ENCODE results near the gene PXDN. TPM values are rescaled to one million over a fixed set of nuclear protein-coding genes. Genes with fewer than 3 reads are reported as not detected.

Gene PXDN
- total and polyA plus RNA-seq, 5 donors from 2014 or later: 0.79 TPM; not detected in 4

DNA sequence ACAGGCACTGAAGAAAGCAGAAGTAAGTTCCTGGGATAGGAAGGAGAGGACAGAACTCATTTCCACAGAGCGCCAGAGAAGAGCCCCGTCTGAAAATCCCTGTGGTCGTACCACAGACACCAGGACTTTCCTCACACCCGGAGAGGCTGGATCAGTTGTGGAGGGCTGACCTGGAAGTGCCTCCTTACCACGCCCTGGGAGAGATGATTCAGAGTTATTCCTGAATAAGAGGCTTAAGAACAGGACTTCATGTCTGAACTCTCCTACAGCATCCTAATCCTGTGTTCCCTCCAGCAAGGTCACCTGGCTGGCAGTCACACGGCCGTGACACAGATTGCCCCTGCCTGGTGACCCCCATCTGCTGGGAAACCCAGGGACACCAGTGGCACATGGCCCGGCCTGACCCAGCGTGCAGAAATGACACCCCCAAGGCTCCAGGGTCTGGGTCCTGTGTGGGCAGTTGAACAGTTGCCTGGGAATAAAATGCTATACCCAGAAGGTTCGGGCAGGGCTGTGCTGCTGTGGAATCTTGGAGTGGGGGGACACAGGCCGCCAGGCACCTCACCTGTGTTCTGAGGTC, 105.9 kb downstream of the PXDN start:
- Mint-ChIP-seq H3K27ac (no peak overlapping the region), H3K9me3 (peaks cover 0 to 2% (median 0%) of the 10 kb centered on the region in 7 donors), H3K27me3 (no peaks in the 10 kb centered on the region), H3K4me1 (no peaks in the 10 kb centered on the region), H3K36me3 (no peaks in the 10 kb centered on the region), H3K4me3 (no peak overlapping the region)
- ATAC-seq (ENCODE audit: low read depth in 2 of 2) (no peak), DNase-seq (no peak)
- Histone ChIP-seq H3K4me3 (ENCODE audit: low read depth, low read length) (no peak overlapping the region), H3K27ac (ENCODE audit: insufficient read depth, low read length, poor library complexity, severe bottlenecking) (no peak overlapping the region), H3K36me3 (ENCODE audit: control insufficient read depth, insufficient read depth, low read length) (no peaks in the 10 kb centered on the region), H3K27me3 (ENCODE audit: control insufficient read depth, insufficient read depth, low read length) (no peaks in the 10 kb centered on the region), H3K9me3 (ENCODE audit: control insufficient read depth in 2 of 2, low read length in 2 of 2) (no peaks in the 10 kb centered on the region), H3K4me1 (ENCODE audit: control insufficient read depth, insufficient read depth, low read length, poor library complexity, severe bottlenecking) (no peaks in the 10 kb centered on the region)

DNA sequence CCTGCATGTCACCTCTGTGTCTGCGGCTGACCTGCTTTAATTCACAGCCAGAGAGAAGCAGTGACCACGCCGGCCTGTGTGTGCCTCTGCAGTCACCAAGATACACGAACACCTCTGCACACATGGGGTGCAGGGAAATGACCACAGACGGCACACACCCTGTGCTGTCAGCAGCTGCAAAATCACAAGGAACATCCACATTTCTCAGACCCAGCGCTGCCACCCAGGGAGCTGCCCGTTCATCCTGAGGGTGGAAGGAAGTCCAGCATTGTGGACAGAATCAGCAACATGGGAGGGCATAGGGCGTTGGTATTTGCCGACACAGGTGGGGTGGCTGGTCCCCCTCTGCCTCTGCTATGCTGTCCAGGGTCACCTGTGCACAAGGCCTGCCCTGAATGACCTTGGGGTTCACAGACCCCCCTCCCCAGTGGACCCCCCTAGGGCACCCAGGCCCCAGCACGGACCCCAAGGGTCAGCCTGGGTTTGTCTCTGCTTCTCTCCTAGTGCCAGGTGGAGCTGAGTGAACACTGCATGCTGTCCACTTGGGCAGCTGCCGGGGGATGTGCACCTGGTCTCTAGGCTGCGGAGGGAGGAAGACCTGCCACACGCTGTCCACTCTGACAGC, 107.4 kb downstream of the PXDN start:
- Mint-ChIP-seq H3K27me3 (no peaks in the 10 kb centered on the region), H3K4me3 (no peak overlapping the region), H3K36me3 (no peaks in the 10 kb centered on the region), H3K9me3 (peaks cover 0 to 2% (median 0%) of the 10 kb centered on the region in 7 donors), H3K4me1 (no peaks in the 10 kb centered on the region), H3K27ac (no peak overlapping the region)
- Histone ChIP-seq H3K4me1 (ENCODE audit: control insufficient read depth, insufficient read depth, low read length, poor library complexity, severe bottlenecking) (no peaks in the 10 kb centered on the region), H3K4me3 (ENCODE audit: low read depth, low read length) (no peak overlapping the region), H3K9me3 (ENCODE audit: control insufficient read depth in 2 of 2, low read length in 2 of 2) (no peaks in the 10 kb centered on the region), H3K27ac (ENCODE audit: insufficient read depth, low read length, poor library complexity, severe bottlenecking) (no peak overlapping the region), H3K36me3 (ENCODE audit: control insufficient read depth, insufficient read depth, low read length) (no peaks in the 10 kb centered on the region), H3K27me3 (ENCODE audit: control insufficient read depth, insufficient read depth, low read length) (no peaks in the 10 kb centered on the region)
- ATAC-seq (ENCODE audit: low read depth in 2 of 2) (no peak), DNase-seq (no peak)

DNA sequence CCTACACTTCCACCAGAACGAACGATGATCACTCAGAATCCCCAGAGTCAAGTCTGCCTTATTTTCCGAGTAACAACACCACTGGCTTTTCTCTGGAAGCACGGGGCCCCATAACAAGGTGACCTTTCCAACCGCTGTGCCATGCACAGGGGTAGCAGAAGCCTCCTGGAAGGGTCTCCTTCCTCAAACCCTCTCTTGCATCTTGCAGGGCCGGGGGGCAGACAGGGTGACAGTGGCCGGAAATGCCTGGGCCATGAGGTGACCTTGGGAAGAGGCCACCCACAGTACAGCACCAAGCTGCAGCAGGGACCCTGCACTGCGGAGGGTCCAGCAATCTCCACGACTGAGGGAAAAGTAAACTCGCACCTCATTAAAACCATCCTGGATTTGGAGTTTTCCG, 108.5 kb downstream of the PXDN start:
- Mint-ChIP-seq H3K4me3 (no peak overlapping the region), H3K36me3 (no peaks in the 10 kb centered on the region), H3K4me1 (no peaks in the 10 kb centered on the region), H3K9me3 (peaks cover 0 to 2% (median 0%) of the 10 kb centered on the region in 7 donors), H3K27ac (no peak overlapping the region), H3K27me3 (no peaks in the 10 kb centered on the region)
- ATAC-seq (ENCODE audit: low read depth in 2 of 2) (no peak), DNase-seq (no peak)
- Histone ChIP-seq H3K27ac (ENCODE audit: insufficient read depth, low read length, poor library complexity, severe bottlenecking) (no peak overlapping the region), H3K27me3 (ENCODE audit: control insufficient read depth, insufficient read depth, low read length) (no peaks in the 10 kb centered on the region), H3K36me3 (ENCODE audit: control insufficient read depth, insufficient read depth, low read length) (no peaks in the 10 kb centered on the region), H3K9me3 (ENCODE audit: control insufficient read depth in 2 of 2, low read length in 2 of 2) (no peaks in the 10 kb centered on the region), H3K4me1 (ENCODE audit: control insufficient read depth, insufficient read depth, low read length, poor library complexity, severe bottlenecking) (no peaks in the 10 kb centered on the region), H3K4me3 (ENCODE audit: low read depth, low read length) (no peak overlapping the region)

DNA sequence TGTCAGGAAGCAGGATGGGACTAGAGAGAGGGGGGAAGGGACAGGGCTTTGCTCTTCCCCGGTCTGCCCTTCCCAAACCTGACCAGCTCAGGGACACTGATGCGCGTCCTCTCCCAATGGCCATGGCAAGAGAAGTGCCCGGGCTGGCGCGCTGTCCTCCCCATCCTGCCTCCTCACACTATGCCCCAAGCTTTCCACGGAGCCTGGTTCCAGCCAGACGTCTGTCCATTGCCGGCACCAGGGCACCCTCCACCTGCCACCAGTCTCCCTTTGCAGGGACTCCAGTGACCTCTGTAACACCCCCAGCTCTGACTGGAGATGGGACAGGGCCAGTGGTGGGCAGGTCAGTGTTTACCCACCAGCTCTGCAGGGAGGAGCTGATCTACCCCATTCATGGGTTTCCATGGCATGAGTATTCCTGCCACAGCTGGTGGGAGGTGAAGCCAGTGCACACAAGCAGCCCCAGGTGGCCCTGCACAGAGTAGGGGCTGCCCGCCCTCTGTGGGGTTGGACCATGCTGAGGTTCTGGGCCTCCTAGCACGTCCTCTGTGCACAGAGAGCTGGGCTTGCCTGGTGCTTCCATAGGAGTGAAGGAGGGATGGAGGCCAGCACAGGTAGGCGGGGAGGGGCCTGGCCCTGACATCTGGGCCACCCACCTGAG, 109.5 kb downstream of the PXDN start:
- Mint-ChIP-seq H3K4me1 (no peaks in the 10 kb centered on the region), H3K36me3 (no peaks in the 10 kb centered on the region), H3K27me3 (no peaks in the 10 kb centered on the region), H3K9me3 (peaks cover 0 to 2% (median 0%) of the 10 kb centered on the region in 7 donors), H3K27ac (no peak overlapping the region), H3K4me3 (no peak overlapping the region)
- Histone ChIP-seq H3K27ac (ENCODE audit: insufficient read depth, low read length, poor library complexity, severe bottlenecking) (no peak overlapping the region), H3K4me1 (ENCODE audit: control insufficient read depth, insufficient read depth, low read length, poor library complexity, severe bottlenecking) (no peaks in the 10 kb centered on the region), H3K9me3 (ENCODE audit: control insufficient read depth in 2 of 2, low read length in 2 of 2) (no peaks in the 10 kb centered on the region), H3K4me3 (ENCODE audit: low read depth, low read length) (no peak overlapping the region), H3K27me3 (ENCODE audit: control insufficient read depth, insufficient read depth, low read length) (no peaks in the 10 kb centered on the region), H3K36me3 (ENCODE audit: control insufficient read depth, insufficient read depth, low read length) (no peaks in the 10 kb centered on the region)
- no peak for DNase-seq
- no peak for ATAC-seq (ENCODE audit: low read depth in 2 of 2)

DNA sequence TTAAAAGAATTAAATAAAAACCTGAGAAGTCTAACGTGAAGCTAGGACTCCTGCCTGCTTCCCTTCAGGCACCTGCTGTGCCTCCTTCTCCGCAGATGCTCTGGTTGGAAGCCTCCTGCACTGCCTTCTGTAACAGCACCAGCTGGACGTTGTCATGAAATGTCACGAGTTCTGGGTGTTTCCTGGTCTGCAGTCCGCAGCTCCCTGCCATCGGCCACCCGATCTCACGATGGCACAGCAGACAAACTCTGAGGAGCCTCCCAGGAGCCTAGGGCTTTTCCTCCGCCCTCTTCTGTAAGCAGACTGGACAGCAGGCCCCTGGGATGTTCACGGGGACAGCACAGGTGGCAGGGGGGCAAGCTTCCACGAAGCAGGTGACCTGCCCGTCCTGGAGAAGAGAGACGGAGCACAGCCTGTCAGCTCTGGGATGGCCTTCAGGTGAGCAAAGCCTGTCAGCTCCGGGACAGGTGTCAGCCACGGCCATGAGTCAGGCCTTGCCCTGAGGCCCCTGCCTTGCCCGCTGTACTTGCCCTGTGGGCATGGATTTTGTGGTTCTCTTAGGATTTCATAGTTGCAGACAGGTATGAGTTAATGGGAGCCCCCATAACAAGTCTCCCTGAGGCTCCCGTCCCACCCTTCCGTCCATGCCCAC, 110.3 kb downstream of the PXDN start:
- no peak overlapping the region for H3K4me3 Mint-ChIP-seq
- no peak overlapping the region for H3K4me3 ChIP-seq (ENCODE audit: low read depth, low read length)
- no peaks in the 10 kb centered on the region for H3K36me3 Mint-ChIP-seq
- ATAC-seq (ENCODE audit: low read depth in 2 of 2): no peak
- no peaks in the 10 kb centered on the region for H3K36me3 ChIP-seq (ENCODE audit: control insufficient read depth, insufficient read depth, low read length)
- no peaks in the 10 kb centered on the region for H3K4me1 Mint-ChIP-seq
- no peak overlapping the region for H3K27ac Mint-ChIP-seq
- H3K27me3 ChIP-seq (ENCODE audit: control insufficient read depth, insufficient read depth, low read length): no peaks in the 10 kb centered on the region
- no peak for DNase-seq
- no peaks in the 10 kb centered on the region for H3K9me3 ChIP-seq (ENCODE audit: control insufficient read depth in 2 of 2, low read length in 2 of 2)
- H3K27me3 Mint-ChIP-seq: no peaks in the 10 kb centered on the region
- no peaks in the 10 kb centered on the region for H3K4me1 ChIP-seq (ENCODE audit: control insufficient read depth, insufficient read depth, low read length, poor library complexity, severe bottlenecking)
- H3K27ac ChIP-seq (ENCODE audit: insufficient read depth, low read length, poor library complexity, severe bottlenecking): no peak overlapping the region
- peaks cover 0 to 2% (median 0%) of the 10 kb centered on the region in 7 donors for H3K9me3 Mint-ChIP-seq

DNA sequence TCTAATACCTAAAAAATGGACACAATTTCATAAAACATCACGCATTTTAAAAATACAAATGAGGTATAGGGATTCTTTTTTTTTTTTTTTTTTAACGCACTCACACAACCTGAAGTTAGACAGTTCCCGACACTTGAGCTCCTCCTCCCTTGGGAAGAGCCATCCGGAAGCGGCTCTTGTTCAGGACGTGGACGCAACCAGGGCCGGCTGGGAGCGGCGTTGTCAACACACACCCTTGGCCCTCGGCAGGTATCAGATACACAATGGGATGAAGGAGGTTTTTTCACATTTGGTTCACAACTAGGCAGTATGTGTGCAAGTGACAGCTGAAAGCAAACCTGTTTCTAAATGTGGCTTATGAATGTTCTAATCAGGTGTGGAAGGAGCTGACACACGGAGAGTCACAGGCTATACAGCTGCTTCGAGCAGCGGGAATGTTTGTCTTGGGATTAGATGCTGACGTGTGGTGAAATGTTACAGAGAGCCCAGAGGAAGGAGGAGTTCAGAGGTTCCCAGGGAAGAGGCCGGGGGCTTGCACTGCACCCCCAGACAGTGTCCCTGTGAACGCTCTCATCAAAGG, 111.1 kb downstream of the PXDN start:
- H3K27ac ChIP-seq (ENCODE audit: insufficient read depth, low read length, poor library complexity, severe bottlenecking): no peak overlapping the region
- ATAC-seq (ENCODE audit: low read depth in 2 of 2): no peak
- H3K27ac Mint-ChIP-seq: no peak overlapping the region
- peaks cover 0 to 3% (median 0%) of the 10 kb centered on the region in 7 donors for H3K9me3 Mint-ChIP-seq
- no peaks in the 10 kb centered on the region for H3K36me3 Mint-ChIP-seq
- H3K27me3 Mint-ChIP-seq: no peaks in the 10 kb centered on the region
- DNase-seq: no peak
- H3K27me3 ChIP-seq (ENCODE audit: control insufficient read depth, insufficient read depth, low read length): no peaks in the 10 kb centered on the region
- no peaks in the 10 kb centered on the region for H3K4me1 ChIP-seq (ENCODE audit: control insufficient read depth, insufficient read depth, low read length, poor library complexity, severe bottlenecking)
- no peak overlapping the region for H3K4me3 Mint-ChIP-seq
- H3K36me3 ChIP-seq (ENCODE audit: control insufficient read depth, insufficient read depth, low read length): no peaks in the 10 kb centered on the region
- no peak overlapping the region for H3K4me3 ChIP-seq (ENCODE audit: low read depth, low read length)
- H3K9me3 ChIP-seq (ENCODE audit: control insufficient read depth in 2 of 2, low read length in 2 of 2): no peaks in the 10 kb centered on the region
- H3K4me1 Mint-ChIP-seq: no peaks in the 10 kb centered on the region

DNA sequence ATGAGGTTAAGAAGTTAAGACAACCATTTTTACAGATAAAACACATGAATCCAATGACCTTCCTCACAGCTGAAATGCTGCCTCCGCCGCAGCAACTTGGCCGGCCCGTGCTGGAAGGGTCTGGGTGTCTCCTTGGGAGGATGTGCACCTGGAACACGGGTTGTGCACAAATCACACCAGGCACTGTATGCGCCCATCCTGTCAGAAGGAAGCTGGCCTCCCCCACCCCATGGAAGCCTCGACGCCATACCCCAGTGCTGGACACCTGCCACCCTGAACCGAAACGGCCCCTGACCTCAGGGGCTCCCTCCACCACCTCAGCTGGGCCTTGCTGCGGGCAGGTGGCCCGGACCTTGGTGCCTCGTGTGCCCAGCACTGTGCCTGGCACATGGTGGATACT, 111.8 kb downstream of the PXDN start:
- no peaks in the 10 kb centered on the region for H3K36me3 ChIP-seq (ENCODE audit: control insufficient read depth, insufficient read depth, low read length)
- peaks cover 0 to 3% (median 0%) of the 10 kb centered on the region in 7 donors for H3K9me3 Mint-ChIP-seq
- H3K36me3 Mint-ChIP-seq: no peaks in the 10 kb centered on the region

More for the DNA sequence above, 111.8 kb downstream of the PXDN start:
- Mint-ChIP-seq H3K4me1 (no peaks in the 10 kb centered on the region), H3K4me3 (no peak overlapping the region), H3K27ac (no peak overlapping the region), H3K27me3 (no peaks in the 10 kb centered on the region)
- ATAC-seq (ENCODE audit: low read depth in 2 of 2) (no peak), DNase-seq (no peak)
- no peak overlapping the region for H3K4me3 ChIP-seq (ENCODE audit: low read depth, low read length)
- H3K27me3 ChIP-seq (ENCODE audit: control insufficient read depth, insufficient read depth, low read length): no peaks in the 10 kb centered on the region
- no peaks in the 10 kb centered on the region for H3K9me3 ChIP-seq (ENCODE audit: control insufficient read depth in 2 of 2, low read length in 2 of 2)
- H3K27ac ChIP-seq (ENCODE audit: insufficient read depth, low read length, poor library complexity, severe bottlenecking): no peak overlapping the region
- H3K4me1 ChIP-seq (ENCODE audit: control insufficient read depth, insufficient read depth, low read length, poor library complexity, severe bottlenecking): no peaks in the 10 kb centered on the region
